GM19025 (cell line): ENCODE data around the gene MYO7B.

Experiments
- ATAC-seq: cut with Tn5 transposase; IDR thresholded peaks from one replicate; pipeline ENCODE4 v1.9.1; 2021; ENCODE audit warnings: mild to moderate bottlenecking, low read depth, moderate library complexity; ENCODE audit not compliant: unreplicated experiment

Gene MYO7B

GRCh38 chr2:127655209-127656073, 120.0 kb downstream of the MYO7B start:
- no peak for ATAC-seq

GRCh38 chr2:127656569-127657231, 121.2 kb downstream of the MYO7B start:
- ATAC-seq = no peak

GRCh38 chr2:127657232-127657595, 121.7 kb downstream of the MYO7B start:
- no peak for ATAC-seq

GRCh38 chr2:127658146-127658545, 122.7 kb downstream of the MYO7B start:
- ATAC-seq = no peak

GRCh38 chr2:127658641-127659407, 123.3 kb downstream of the MYO7B start:
- no peak for ATAC-seq

GRCh38 chr2:127659408-127660290, 124.2 kb downstream of the MYO7B start:
- ATAC-seq = no peak

- ATAC-seq = no peak
Observed at GRCh38 chr2:127660291-127660578, 124.8 kb downstream of the MYO7B start.

GRCh38 chr2:127661072-127661649, 125.7 kb downstream of the MYO7B start:
- no peak for ATAC-seq

GRCh38 chr2:127661949-127662510, 126.5 kb downstream of the MYO7B start:
- no peak for ATAC-seq

- no peak for ATAC-seq
Observed at GRCh38 chr2:127662937-127663565, 127.6 kb downstream of the MYO7B start.

- no peak for ATAC-seq
Observed at GRCh38 chr2:127663566-127664064, 128.1 kb downstream of the MYO7B start.

- no peak for ATAC-seq
Observed at GRCh38 chr2:127664065-127664894, 128.8 kb downstream of the MYO7B start.

- no peak for ATAC-seq
Observed at GRCh38 chr2:127664895-127665225, 129.4 kb downstream of the MYO7B start.

GRCh38 chr2:127665267-127665893, 129.9 kb downstream of the MYO7B start:
- no peak for ATAC-seq

- ATAC-seq = no peak
Observed at GRCh38 chr2:127669056-127669455, 133.6 kb downstream of the MYO7B start.

- no peak for ATAC-seq
Observed at GRCh38 chr2:127670055-127670956, 134.8 kb downstream of the MYO7B start.

- ATAC-seq = no peak
Observed at GRCh38 chr2:127670957-127671290, 135.4 kb downstream of the MYO7B start.
